ENCODE measurements around the gene RALGDS. TPM values are rescaled to one million over a fixed set of nuclear protein-coding genes. Genes with fewer than 3 reads are reported as not detected.
A peak's percentile ranks its signal among the peaks of the same experiment; 100 is the strongest.

Gene RALGDS
- total RNA-seq, 2 experiments from 2014 or later, result 50.3 to 51.9 TPM

GRCh38 chr9:133131506-133131905 lies 10.5 kb upstream of the RALGDS start:
- no peak overlapping the region for H3K4me3 Mint-ChIP-seq
- H3K27me3 Mint-ChIP-seq, result no peaks in the 10 kb centered on the region
- DNase-seq, result no peak
- peaks cover 11% of the 10 kb centered on the region for H3K36me3 Mint-ChIP-seq
- no peaks in the 10 kb centered on the region for H3K9me3 Mint-ChIP-seq
- peaks cover 64% of the 10 kb centered on the region for H3K4me1 Mint-ChIP-seq
- H3K27ac Mint-ChIP-seq, result peak overlapping the region; percentile 92

DNA sequence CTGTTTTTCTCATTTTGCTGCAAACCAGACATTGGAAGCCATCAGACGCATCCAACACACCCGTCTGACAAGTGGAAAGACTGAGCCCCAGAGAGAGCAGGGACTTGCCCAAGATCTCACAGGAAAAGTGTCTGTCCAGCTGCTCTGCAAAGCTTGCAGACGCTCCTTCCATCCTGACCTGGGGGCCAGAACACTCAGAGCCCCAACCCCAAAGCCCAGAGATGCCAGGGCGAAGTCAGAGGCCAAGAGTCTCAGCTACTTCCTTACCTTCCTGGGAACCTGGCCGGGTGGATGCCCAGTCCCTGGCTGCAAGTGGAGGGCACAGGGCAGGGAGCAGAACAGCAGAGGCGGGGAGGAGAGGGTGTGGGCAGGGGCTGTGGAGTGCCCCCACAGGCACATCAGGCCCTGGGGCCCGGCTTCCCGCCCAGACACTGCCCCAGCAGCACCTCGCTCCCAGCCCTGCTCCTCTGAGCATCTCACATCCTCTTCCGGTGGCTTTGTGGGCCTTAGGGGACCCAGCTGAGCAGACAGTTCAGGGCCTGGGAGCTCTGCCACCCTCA lies 9.7 kb upstream of the RALGDS start:
- peak; percentile 60 for DNase-seq
- Mint-ChIP-seq H3K27ac (peak overlapping the region; percentile 94), H3K36me3 (peaks cover 7% of the 10 kb centered on the region), H3K4me1 (peaks cover 66% of the 10 kb centered on the region), H3K9me3 (no peaks in the 10 kb centered on the region), H3K4me3 (peak overlapping the region; percentile 74), H3K27me3 (no peaks in the 10 kb centered on the region)

DNA sequence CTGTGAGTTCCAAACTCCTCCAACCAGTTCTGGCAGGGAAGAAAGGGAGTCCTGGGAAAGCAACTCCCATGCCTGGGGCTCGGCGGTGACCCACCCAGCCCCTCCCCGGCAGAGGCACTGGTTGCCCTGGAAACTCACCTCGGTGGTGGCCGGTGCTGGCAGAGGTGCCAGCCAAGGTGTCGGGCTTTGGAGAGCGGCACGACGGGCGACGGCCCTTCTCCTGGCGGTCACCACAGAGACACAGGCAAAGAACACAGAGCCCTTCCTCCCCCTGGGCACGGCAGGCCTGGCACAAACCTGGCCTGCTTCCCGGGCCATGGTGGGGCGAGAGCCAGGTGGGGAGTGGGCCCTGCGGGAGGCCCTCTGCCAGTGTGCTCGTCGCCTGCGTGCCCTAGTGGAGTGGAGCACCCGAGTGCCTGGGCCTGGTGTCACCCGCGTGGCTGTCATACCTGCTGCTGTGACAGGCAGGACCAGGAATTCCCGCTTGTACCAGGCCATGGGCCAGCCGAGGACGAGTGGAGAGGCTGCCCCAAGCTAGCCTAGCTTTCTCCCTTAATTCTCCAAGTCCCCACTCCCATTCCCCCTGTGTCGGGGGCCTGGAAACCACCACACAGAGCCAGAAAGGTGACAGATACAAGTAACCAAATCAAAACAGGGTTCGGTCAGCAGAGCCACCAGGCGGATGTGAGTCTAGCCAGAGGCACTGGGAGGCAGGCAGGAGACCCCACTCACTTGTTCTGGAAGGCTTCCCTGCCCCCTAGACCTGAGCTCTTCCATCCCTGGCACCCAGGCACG lies 8.2 kb upstream of the RALGDS start:
- Mint-ChIP-seq H3K4me3 (peak overlapping the region; percentile 27), H3K27ac (peak overlapping the region; percentile 42), H3K27me3 (no peaks in the 10 kb centered on the region), H3K4me1 (peaks cover 54% of the 10 kb centered on the region), H3K9me3 (no peaks in the 10 kb centered on the region), H3K36me3 (peaks cover 7% of the 10 kb centered on the region)
- no peak for DNase-seq

DNA sequence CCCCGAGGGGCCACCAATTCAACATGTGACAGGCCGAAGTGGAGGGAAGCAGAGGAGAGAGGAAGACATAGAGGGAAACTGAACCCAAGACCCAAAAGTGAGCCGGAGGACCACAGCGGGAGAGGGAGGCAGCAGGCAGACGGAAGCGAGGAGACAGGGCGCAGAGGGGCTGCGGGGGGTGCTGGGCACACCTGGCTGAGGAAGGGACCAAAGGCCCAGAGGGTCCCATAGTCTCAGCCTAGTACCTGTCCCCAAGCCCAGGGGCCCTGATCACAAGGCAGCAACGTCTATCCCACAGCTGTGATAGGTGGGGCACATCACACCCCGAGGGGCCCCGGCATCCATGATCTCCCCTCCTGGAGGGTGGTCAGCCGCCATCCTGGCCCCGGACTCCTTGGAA lies 7.1 kb upstream of the RALGDS start:
- Mint-ChIP-seq H3K36me3 (peaks cover 4% of the 10 kb centered on the region), H3K4me3 (no peak overlapping the region), H3K27ac (no peak overlapping the region), H3K9me3 (no peaks in the 10 kb centered on the region), H3K27me3 (no peaks in the 10 kb centered on the region), H3K4me1 (peaks cover 51% of the 10 kb centered on the region)
- DNase-seq, result no peak

- no peak overlapping the region for H3K27ac Mint-ChIP-seq
- H3K4me1 Mint-ChIP-seq, result peaks cover 46% of the 10 kb centered on the region
- no peaks in the 10 kb centered on the region for H3K9me3 Mint-ChIP-seq
- DNase-seq, result peak; percentile 60
- H3K27me3 Mint-ChIP-seq, result no peaks in the 10 kb centered on the region
- no peak overlapping the region for H3K4me3 Mint-ChIP-seq
- peaks cover 4% of the 10 kb centered on the region for H3K36me3 Mint-ChIP-seq
These were observed 6.4 kb upstream of the RALGDS start for GRCh38 chr9:133127340-133127981.

DNA sequence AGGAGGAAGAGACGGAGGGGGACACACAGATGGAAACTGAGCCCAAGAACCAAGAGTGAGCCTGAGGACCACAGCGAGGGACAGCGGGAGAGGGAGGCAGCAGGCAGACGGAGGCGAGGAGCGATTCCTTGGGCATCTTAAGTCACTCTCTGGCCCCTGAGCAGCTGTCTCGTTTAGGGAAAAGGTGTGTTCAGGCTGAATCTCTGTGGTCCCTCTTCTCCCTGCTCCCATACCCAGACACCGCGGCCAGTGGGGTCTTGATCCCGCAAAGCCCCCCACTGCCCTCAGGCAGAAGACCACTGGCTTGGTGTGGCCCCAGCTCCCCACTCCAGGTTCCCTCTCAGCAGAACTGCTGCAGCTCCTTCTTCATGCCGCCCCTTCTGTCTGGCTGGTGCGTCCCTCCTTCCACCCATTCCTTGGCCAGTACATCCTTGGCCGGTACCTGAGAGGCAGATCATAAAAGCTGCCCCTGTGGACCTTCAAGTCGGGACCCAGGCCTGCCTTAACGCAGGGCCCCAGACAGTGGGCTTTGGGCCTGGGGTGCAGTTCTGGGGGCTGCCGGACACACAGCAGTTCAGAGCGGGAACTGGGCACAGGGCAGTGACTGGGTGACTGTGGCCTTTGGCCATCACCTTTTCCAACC lies 5.8 kb upstream of the RALGDS start:
- no peak for DNase-seq
- peaks cover 4% of the 10 kb centered on the region for H3K36me3 Mint-ChIP-seq
- no peaks in the 10 kb centered on the region for H3K27me3 Mint-ChIP-seq
- H3K27ac Mint-ChIP-seq, result peak overlapping the region; percentile 66
- no peaks in the 10 kb centered on the region for H3K9me3 Mint-ChIP-seq
- H3K4me3 Mint-ChIP-seq, result peak overlapping the region; percentile 12
- peaks cover 44% of the 10 kb centered on the region for H3K4me1 Mint-ChIP-seq

DNA sequence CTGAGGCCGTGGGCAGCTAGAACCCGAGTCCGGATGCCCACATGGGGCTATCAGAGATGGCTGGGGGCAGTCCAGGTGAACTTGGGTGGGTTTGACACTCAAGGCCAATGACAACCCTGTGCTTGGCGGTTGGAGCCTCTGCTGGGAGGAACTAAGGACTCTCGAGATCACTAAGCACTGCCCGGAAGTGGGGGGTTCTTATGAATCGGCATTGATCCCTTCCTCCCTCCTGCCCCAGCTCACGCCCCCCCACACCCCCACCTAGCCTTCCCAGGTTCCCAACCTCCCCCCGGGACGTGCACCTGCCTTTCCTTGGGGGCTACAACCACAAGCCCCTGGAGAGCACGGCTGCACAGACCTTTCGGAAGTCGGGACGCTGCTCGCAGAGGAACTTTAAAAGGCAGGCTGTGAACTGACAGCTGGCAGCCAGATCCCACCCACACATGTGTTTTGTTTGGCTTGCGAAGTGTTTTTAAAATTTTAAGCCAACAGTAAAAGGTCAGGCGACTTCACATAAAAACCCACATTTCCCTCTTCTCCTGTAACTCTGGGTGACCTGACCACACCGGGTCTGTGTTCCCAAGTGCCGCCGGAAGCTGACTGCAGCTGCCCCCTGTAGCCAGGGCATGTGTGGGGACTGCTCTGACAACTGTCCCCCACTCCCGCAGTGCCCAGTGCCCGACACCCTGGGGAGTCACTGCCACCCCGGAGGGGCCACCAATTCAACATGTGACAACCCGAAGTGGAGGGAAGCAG lies 5.1 kb upstream of the RALGDS start:
- peak; percentile 34 for DNase-seq
- H3K27me3 Mint-ChIP-seq, result no peaks in the 10 kb centered on the region
- peak overlapping the region; percentile 12 for H3K4me3 Mint-ChIP-seq
- peaks cover 43% of the 10 kb centered on the region for H3K4me1 Mint-ChIP-seq
- peak overlapping the region; percentile 66 for H3K27ac Mint-ChIP-seq
- H3K9me3 Mint-ChIP-seq, result no peaks in the 10 kb centered on the region
- peaks cover 3% of the 10 kb centered on the region for H3K36me3 Mint-ChIP-seq

GRCh38 chr9:133124907-133125275 lies 3.9 kb upstream of the RALGDS start:
- no peak overlapping the region for H3K4me3 Mint-ChIP-seq
- H3K9me3 Mint-ChIP-seq, result no peaks in the 10 kb centered on the region
- H3K27me3 Mint-ChIP-seq, result no peaks in the 10 kb centered on the region
- H3K36me3 Mint-ChIP-seq, result peaks cover 3% of the 10 kb centered on the region
- DNase-seq, result no peak
- peaks cover 37% of the 10 kb centered on the region for H3K4me1 Mint-ChIP-seq
- H3K27ac Mint-ChIP-seq, result no peak overlapping the region

GRCh38 chr9:133124123-133124906 lies 3.3 kb upstream of the RALGDS start:
- H3K27me3 Mint-ChIP-seq, result no peaks in the 10 kb centered on the region
- H3K9me3 Mint-ChIP-seq, result no peaks in the 10 kb centered on the region
- H3K36me3 Mint-ChIP-seq, result peaks cover 3% of the 10 kb centered on the region
- no peak overlapping the region for H3K4me3 Mint-ChIP-seq
- H3K27ac Mint-ChIP-seq, result peak overlapping the region; percentile 1
- peaks cover 40% of the 10 kb centered on the region for H3K4me1 Mint-ChIP-seq
- no peak for DNase-seq

- Mint-ChIP-seq H3K27me3 (no peaks in the 10 kb centered on the region), H3K9me3 (no peaks in the 10 kb centered on the region), H3K27ac (peak overlapping the region; percentile 90), H3K36me3 (peaks cover 3% of the 10 kb centered on the region), H3K4me1 (peaks cover 47% of the 10 kb centered on the region), H3K4me3 (no peak overlapping the region)
- DNase-seq, result no peak
These were observed 2.0 kb upstream of the RALGDS start for GRCh38 chr9:133122935-133123611.

DNA sequence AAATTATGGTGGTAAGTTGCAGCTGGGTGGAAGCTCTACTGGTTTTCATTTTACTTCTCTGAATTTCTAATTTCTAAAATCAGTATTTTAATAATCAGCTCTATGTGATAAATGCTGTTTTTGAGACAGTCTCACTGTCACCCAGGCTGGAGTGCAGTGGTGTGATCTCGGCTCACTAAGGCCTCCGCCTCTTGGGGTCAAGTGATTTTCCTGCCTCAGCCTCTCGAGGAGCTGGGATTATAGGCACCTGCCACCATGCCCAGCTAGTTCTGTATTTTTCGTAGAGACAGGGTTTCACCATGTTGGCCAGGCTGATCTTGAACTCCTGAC lies 1.5 kb upstream of the RALGDS start:
- DNase-seq, result no peak
- Mint-ChIP-seq H3K27ac (peak overlapping the region; percentile 90), H3K27me3 (no peaks in the 10 kb centered on the region), H3K4me3 (no peak overlapping the region), H3K9me3 (no peaks in the 10 kb centered on the region), H3K36me3 (peaks cover 2% of the 10 kb centered on the region), H3K4me1 (peaks cover 46% of the 10 kb centered on the region)

DNA sequence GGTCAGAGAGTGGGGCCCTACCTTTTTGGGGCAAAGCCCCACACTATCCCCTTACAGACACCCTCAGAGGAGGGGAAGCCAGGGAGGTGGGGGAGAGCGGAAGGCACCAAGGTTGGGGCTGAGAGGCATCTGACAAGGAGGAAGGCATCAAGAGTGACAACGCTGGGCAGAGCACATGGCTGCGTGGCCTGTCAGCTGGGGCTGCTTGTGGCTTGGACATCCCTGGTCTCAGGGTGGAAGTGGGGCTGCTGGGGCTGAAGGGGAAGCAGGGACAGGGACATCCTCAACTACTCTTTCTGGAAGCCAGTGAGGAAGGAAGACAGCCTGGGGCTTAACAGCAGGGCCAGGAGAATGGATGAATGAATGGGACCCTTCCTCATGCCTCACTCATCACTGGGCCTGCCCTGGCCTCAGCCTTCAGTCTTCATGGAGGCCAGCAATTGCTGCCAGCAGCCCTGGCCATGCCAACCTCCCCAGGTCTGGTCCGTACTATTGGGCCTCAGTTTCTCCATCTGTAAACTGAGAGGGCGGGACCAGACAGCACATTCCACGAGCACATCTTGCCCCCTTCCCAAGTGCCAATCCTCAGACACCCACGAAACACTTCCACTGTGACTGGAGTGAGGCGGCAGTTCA lies 993 bp upstream of the RALGDS start:
- H3K4me3 Mint-ChIP-seq, result peak overlapping the region; percentile 63
- no peak for DNase-seq

DNA sequence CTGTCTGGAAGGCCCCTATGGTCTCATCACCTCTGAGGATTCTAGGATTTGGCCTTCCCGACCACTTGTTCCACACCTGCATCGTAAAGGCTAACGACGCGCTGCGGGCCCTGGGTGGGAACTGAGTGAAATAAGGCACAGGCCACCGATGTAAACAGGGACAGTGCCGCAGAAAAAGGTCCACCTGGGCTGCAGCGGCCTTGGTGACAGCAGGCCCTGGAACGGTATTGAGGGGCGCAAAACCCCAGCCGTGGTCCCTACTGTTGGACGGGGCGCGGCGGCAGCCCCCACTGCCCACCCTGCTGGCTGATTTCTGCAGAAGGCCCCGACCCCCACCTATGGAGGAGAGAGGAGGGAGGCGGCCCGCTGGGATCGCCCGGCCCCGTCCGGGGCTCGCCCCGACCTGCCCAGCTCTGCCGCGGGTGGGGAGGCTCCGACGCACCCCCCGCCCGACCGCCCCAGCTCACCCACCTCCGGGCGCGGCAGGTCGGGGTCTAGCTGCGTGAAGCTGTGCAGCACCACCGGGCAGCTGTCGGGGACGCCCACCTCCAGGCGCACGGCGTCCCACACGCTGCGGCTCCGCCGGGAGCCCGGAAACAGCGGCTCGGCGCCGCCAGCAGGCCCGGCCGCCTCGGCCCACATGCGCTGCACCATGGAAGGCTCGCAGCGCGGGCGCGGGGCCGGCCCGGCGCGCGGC lies 391 bp downstream of the RALGDS start:
- H3K36me3 Mint-ChIP-seq, result peaks cover 3% of the 10 kb centered on the region
- no peak for DNase-seq
- H3K9me3 Mint-ChIP-seq, result no peaks in the 10 kb centered on the region
- H3K27me3 Mint-ChIP-seq, result no peaks in the 10 kb centered on the region
- peak overlapping the region; percentile 61 for H3K27ac Mint-ChIP-seq
- peaks cover 42% of the 10 kb centered on the region for H3K4me1 Mint-ChIP-seq
- peak overlapping the region; percentile 77 for H3K4me3 Mint-ChIP-seq

More for the DNA sequence above, 993 bp upstream of the RALGDS start:
- Mint-ChIP-seq H3K36me3 (peaks cover 2% of the 10 kb centered on the region), H3K27ac (peak overlapping the region; percentile 90), H3K27me3 (no peaks in the 10 kb centered on the region), H3K9me3 (no peaks in the 10 kb centered on the region), H3K4me1 (peaks cover 48% of the 10 kb centered on the region)

Measured in activated naive CD8-positive, alpha-beta T cell treated with anti-CD3 and anti-CD28 coated beads for 36 hours (primary cell).